H1 (cell line): ENCODE results near the gene DLST. TPM values are rescaled to one million over a fixed set of nuclear protein-coding genes. Genes with fewer than 3 reads are reported as not detected.

Experiments
- polyA plus RNA-seq, 7 experiments: library from polyadenylated mRNA; depleted of rRNA in 3 of 7; stranded (reverse) in 5 of 7; unstranded in 2 of 7; fragments of >200 nt in 5 of 7; fragments of 200-250 nt in 2 of 7; gene quantifications; 1 replicate in 5 of 7; 2 replicates in 1 of 7; 4 replicates in 1 of 7; pipeline versions ENCODE4 v1.2.1 to v1.2.3, GENCODE V29; 2011 to 2013; ENCODE audit warnings: missing spikeins in 2 of 7, mixed read lengths in 2 of 7
- total RNA-seq: library from RNA; stranded (reverse); fragmentation: NEBNext Ultra II Directional; extraction: Animal tissue kit (Norgen Biotek cat#: 25700); gene quantifications from 2 replicates; pipeline ENCODE4 v1.2.1, GENCODE V29; 2021

DLST gene
- total and polyA plus RNA-seq, 2 of the 8 experiments (the other 6 are each of a cell fraction or from before 2014, with no cell fraction given) = 96.5 to 117 TPM

Other genes with a start within 250 kb of the DLST start
- 31.4 and 31.5 TPM in 2 replicates for gene AREL1, start 168.8 kb upstream of the DLST start, total RNA-seq
- 49.1 and 51.3 TPM in 2 replicates for gene AREL1, start 168.8 kb upstream of the DLST start, polyA plus RNA-seq (2011; rRNA removed)
- 81.1 and 84.3 TPM in 2 replicates for gene FCF1, start 168.8 kb upstream of the DLST start, total RNA-seq
- gene FCF1, start 168.8 kb upstream of the DLST start, polyA plus RNA-seq (2011; rRNA removed) = 22.1 and 48.1 TPM in 2 replicates
- gene YLPM1, start 118.6 kb upstream of the DLST start, total RNA-seq = 69.0 and 71.7 TPM in 2 replicates
- 13.5 and 14.7 TPM in 2 replicates for gene YLPM1, start 118.6 kb upstream of the DLST start, polyA plus RNA-seq (2011; rRNA removed)
- not detected in 2 replicates for gene PROX2, start 5.8 kb upstream of the DLST start, total RNA-seq
- gene PROX2, start 5.8 kb upstream of the DLST start, polyA plus RNA-seq (2011; rRNA removed) = 0.03 and 0.08 TPM in 2 replicates
- gene RPS6KL1, start 41.3 kb downstream of the DLST start, total RNA-seq = 11.3 and 13.8 TPM in 2 replicates
- 9.4 and 9.8 TPM in 2 replicates for gene RPS6KL1, start 41.3 kb downstream of the DLST start, polyA plus RNA-seq (2011; rRNA removed)
- gene PGF, start 73.7 kb downstream of the DLST start, total RNA-seq = 3.9 and 4.1 TPM in 2 replicates
- gene PGF, start 73.7 kb downstream of the DLST start, polyA plus RNA-seq (2011; rRNA removed) = 2.1 and 2.8 TPM in 2 replicates
- 42.6 and 51.4 TPM in 2 replicates for gene EIF2B2, start 121.0 kb downstream of the DLST start, total RNA-seq
- gene EIF2B2, start 121.0 kb downstream of the DLST start, polyA plus RNA-seq (2011; rRNA removed) = 59.7 and 79.9 TPM in 2 replicates
- gene MLH3, start 169.6 kb downstream of the DLST start, total RNA-seq = 19.1 and 20.1 TPM in 2 replicates
- gene MLH3, start 169.6 kb downstream of the DLST start, polyA plus RNA-seq (2011; rRNA removed) = 5.0 and 9.3 TPM in 2 replicates
- 17.7 and 24.8 TPM in 2 replicates for gene ACYP1, start 182.1 kb downstream of the DLST start, total RNA-seq
- 14.5 and 22.3 TPM in 2 replicates for gene ACYP1, start 182.1 kb downstream of the DLST start, polyA plus RNA-seq (2011; rRNA removed)
- 1.2 and 1.7 TPM in 2 replicates for gene ZC2HC1C, start 187.7 kb downstream of the DLST start, total RNA-seq
- gene ZC2HC1C, start 187.7 kb downstream of the DLST start, polyA plus RNA-seq (2011; rRNA removed) = 0.57 and 0.72 TPM in 2 replicates
- gene NEK9, start 245.1 kb downstream of the DLST start, total RNA-seq = 39.5 and 43.6 TPM in 2 replicates
- gene NEK9, start 245.1 kb downstream of the DLST start, polyA plus RNA-seq (2011; rRNA removed) = 16.0 and 28.0 TPM in 2 replicates